Dedifferentiated amniotic fluid mesenchymal stem cell (primary cell): ENCODE measurements around the gene ITGB7.

Experiments used
- DNase-seq: peaks from one replicate; pipeline ENCODE4 v3.0.0-alpha.2; 2016; ENCODE audit errors: extremely low spot score

The ITGB7 gene

DNA sequence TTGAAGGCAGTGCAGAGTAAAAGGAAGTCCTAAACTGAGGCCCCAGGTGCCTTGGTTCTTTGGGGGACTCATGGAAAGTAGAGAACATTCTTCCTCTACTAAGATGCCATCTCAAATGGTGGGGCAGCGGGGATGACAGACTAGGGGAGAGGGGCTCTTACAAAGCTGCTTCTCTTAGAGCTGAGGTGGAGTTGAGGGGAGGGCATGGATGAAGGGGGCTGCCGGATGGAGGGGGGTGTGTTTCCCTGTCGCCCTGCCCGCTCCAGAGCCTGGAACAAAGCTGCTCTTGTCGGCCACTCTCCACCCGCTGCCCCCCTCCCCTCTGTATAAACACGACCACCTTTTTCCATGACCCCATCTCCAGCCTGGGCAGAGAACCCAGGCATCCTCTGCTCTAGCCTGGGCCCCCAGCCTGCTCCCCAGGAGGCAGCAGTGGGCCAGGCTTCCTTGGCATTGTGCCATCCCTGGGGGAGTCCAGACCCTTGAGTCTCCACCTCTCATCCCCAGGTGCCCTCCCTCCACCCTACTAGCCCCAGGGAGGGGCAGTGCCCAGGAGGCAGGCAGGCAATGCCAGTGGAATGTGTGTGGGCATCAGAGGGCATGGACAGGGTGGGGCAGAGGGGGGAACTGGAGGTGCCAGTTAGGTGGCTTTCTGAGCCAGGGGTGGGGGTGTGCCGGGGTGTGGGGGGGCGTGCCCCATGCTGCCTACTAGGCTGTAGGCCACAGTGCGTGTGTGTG is 23.2 kb upstream of the ITGB7 start:
- no peak for DNase-seq

DNA sequence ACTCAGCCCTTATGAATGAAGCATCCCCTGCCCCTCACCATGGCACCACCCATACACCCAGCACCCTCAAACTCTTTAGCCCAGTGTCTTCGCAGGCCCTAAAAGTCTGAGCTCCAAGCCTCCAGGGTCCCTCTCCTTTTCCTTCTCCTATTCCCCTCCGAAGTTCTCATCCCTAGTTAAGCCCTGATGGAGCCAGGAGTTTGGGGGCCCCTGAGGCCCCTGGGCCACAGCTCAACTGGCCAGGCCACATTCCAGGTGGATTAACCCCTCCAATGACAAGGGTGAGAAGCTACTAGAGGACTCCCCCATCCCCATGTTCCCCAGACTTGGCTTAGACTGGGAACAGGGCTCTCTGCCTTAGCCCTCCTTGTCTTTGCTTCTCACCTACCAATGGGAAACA is 22.4 kb upstream of the ITGB7 start:
- no peak for DNase-seq

DNA sequence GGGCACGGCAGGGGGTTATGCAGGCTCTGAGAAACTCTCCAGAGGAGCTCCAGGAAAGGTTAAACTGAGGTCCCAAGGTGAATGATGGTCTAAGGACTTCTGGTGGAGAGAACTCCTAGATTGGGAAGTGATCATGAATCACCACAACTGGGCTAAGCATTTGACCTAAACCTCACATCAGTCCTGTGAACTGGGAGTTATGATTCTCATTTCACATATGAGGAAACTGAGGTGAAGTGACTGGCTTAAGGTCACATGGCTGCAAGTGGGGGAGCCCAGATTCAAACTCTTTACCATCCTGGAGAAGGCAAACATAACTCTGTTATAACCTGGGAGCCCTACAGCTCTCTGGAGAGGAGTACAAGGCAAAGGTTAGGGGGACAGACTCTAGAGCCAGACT is 20.8 kb upstream of the ITGB7 start:
- no peak for DNase-seq

DNA sequence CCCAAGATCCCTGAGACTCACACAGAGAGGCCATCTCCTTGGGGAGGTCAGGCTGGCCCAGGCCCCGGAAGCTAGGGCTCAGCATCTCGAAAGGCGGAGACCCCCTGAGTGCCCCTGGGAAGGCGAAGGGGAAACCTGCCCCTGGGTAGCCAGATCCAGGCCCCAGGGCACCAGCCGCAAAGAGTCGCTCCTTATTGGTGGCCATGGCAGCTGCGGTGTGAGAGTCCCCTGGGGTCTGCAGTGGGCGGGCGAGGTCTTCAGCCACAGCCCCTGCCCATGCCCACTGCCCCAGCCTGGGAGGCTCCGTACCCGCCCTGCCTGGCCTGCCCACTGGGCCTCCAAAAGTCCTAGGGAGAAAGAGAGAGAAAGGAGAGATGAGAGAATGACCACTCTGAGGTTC is 20.3 kb upstream of the ITGB7 start:
- DNase-seq = no peak

DNA sequence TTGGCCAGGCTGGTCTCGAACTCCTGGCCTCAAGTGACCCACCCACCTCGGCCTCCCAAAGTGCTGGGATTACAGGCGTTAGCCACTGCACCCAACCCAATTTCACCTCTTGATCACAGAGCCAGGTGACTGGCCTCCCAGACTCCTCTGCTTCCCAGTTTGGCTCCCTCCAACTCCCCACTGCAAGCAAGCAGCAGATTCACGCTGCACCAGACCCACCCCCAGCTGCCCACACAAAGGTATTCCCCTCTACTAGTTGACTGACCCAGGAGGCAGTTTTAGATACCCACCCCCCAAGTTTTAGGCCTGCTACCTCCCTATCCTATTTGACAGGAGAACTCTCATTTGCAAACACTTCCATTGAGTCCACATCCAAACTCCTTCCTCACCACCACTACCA is 19.8 kb upstream of the ITGB7 start:
- DNase-seq = no peak

DNA sequence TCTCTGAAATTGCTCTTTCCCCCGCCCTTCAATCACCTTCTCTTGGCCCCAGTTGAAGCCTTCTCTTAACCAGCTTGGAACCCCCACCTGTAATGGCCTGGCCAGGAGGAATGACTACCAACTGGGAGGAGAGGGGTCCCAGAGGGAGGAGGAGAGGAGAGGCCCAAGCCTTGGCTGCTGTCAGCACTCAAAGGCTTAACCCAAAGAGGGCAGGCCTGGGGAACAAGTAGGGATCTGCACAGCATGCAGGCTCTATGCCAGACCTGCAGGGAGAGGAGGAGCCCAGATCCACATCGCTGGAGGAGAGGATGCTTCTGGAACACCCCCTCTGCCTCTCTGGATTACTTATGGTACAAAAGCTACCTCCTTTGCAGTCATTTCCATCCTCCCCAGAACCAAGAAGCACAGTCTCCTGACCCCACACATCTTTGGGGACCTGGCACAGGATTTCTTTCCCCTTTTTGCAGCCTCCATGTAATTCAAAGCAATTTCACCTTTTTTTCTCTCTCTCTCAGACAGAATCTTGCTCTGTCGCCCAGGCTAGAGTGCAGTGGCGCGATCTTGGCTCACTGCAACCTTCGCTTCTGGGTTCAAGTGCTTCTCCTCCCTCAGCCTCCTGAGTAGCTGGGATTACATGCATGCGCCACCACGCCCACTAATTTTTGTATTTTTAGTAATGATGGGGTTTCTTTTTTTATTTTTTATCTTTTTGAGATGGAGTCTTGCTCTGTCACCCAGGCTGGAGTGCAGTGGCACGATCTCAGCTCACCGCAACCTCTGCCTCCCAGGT is 18.8 kb upstream of the ITGB7 start:
- no peak for DNase-seq

DNA sequence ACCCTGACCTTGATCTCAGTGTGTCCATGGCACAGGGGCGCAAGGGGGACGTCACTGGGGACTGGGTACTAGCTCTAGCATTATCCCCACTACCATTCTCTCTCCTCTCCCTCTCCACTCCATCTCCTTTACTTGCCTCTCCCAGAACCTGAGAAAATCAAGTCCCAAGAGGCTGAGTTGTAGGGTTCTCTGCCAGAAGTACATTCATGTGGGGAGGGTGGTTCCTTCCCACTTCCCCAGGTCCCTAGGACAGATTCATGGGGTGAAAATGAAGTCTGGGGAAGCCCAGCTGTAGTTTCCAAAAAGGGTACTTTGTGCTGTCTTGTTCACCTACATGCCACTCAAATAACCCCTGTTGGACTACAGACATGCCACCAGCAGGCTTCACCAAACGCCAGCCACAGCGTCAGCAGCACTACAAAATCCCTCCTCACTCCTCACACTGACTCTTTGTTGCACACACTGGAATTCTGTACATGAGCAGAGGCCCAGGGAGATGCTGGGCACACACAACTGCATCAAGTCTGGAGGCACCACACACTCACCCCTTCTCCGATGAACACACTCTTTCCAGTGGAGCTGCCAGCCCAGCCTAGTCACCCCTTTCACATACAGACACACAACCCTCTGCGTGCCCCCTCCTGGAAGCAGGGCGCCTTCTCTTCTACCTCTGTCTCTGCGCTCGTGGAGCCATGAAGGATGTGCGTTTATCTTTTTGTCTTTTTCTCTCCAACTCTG is 18.0 kb upstream of the ITGB7 start:
- no peak for DNase-seq

DNA sequence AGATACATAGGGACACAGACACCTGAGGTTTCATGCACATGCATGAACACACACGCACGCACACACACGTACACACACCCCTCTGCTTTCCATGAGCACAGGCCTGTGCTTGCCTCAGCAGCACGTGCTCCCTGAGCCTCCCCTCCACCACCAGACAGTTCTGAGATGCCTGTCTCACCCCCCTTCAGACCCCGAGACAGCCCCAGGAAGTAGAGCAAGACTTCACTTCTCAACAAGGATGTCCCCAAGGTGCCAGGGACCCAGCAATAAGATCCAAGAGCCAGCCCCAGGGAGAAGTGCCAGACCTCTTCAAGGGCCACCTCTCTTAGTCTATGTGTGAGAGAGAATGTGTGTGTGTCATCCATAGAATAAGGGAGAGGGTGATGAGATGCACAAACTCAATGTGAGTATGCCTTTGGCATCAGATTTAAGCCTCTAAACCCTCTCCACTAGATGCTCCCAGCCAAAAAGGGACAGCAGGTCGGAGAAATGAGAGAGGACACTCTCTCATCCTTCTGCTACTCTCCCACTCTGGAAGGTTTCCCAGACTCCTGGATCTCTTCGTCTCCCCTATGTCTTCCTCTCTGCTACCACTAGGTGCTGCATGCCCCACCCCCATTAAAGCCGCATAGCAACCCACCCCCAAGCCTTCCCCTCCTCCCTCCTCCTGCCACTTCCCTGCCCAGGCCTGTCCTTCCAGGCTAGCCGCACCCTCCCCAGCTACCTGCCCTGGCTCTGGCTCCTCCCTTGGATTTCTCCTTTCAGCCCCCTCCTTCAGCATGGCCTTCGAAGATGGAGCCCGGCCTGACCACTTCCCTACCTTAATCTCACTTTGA is 17.2 kb upstream of the ITGB7 start:
- DNase-seq = no peak

DNA sequence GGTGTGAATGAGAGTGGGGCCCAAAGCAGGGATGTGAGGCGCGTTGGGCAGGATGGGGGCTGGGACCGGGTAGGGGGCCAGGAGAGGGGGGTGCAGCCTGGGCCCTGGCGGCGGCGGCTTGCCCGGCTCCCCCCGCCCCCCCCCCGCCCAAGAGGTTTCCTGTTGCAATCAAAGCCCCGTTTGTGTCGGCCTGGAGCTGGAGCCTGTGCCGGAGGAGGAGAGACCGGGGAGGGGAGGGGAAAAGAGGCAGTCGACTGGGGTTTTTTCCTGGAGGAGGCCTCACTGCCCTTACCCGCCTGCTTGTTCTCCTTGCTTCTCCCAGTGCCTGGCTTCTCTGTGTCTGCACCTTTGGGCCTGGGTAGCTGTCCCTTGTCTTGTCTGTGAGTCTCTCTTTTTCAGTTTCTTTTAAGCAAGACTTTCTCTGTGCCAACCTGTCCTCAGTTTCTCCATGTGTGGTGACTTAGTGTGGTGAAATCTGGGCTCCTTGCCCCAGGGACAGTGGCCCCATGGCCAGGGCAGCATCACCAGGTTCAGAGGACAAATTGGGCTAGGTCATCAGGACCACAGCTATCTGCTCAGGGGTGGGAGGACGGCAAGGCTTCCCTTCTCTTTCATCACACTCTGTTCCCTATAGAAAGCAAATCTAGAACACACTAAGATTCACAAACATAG is 16.5 kb upstream of the ITGB7 start:
- DNase-seq = peak; percentile 52

DNA sequence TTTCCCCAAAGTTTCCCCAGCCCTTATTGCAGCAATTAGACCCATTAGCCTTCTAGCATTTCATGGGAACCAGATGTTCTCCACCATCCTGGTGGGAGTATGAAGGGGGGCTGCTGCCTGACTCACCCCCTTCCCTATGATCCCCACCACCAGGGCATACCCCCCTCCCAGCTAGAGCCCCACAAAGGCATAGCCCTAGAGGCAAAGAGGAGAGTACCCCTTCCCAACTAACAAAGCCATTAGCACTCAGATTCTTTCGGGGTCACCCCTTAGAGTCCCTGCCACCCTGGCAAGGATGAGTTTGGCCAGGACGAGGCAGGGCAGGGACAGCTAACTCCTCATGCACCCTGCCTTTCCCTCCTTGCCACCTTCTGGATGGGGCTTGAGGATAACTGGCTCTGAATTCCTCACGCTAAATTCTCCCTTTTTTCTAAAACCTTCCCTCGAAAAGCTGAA is 15.8 kb upstream of the ITGB7 start:
- DNase-seq = no peak

DNA sequence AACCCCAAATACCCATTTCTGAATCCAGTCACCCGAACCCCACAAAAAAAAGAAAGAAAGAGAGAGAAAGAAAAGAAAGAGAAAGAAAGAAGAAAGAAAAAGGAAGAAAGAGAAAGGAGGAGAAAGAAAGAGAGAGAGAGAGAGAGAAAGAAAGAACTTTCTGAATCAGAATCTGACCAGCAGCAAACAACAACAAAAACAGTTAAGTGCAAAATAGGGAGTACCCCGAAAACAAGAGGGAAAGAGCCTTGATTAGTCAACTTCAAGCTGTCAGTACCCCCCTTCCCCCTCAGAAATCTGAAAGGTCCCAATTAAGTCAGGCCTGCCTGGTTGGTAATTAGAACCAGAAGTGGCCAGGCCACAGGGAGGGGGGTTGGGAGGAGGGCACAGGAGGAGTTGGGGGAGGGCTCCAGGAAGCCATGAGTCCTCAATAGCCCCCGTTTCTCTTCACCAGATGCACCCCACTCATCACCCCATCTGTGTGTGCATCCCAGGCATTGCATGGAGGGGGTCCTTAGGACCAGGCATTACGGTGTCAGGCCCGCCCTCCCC is 15.2 kb upstream of the ITGB7 start:
- DNase-seq = no peak

DNA sequence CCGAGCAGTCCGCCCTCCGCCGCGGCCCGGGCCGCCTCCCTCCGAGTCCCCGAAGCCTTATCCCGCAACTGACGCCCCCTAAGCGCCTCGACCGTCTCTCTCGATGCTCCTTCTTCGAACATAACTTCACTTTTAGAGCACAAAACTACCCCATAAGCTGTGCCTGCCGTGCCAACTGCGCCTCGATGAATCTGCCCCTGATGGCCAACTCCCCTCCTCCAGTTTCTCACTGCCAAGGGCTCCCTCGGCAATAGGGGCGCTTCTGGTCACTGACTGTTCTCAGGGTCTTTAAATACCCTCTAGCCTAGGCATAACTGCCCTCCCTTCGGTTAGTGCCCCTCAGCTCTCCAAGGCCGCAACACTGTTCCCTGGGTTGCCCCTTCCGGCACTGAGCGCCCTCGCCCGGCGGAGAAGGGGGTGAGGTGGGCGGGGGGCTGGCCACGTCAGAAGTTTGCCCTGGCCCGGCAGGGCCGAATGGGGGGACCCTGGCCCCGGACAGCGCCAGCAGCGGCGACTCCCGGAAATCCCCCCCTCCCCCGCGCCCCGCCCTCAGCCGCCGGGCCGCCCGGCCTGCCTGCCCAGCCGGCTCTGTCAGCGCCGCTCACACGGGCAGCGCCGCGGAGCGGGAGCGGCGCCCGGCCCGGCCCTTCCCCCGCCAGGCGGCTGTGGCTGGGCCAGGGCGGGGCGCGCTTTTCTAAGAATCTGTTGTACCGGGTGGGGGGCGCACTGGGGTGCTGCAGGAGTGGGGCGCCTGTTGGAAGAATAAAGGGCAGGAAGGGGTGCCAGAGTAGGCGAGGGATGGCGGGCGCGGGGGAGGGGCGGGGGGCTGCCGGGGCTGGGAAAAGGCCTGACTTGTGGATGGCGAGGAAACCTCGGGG is 14.4 kb upstream of the ITGB7 start:
- DNase-seq = no peak

DNA sequence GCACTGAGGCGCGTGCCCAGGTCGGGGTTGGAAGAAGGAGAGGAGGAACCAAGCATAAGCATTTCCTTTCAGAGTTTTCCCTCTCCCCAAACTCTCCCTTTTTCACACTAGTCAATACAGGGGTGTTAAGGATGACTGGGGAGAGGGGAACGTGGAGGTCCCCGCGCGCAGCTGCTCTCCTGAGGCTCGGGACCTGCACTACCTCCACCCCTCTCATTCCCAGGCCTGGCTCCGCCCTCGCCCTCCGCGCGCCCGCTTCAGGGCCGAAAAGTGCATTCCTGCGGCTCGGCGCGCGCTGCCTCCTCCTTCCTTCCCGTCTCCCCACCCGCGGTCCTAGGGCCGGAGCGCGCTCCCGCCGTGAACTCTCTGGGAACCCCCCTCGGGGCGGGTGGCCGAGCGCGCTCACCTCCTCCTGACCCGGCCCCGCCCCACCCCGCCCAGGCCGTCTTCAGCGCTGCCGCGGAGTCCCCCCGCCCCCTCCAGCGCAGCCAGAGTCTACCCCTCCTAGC is 13.7 kb upstream of the ITGB7 start:
- DNase-seq = peak; percentile 86

DNA sequence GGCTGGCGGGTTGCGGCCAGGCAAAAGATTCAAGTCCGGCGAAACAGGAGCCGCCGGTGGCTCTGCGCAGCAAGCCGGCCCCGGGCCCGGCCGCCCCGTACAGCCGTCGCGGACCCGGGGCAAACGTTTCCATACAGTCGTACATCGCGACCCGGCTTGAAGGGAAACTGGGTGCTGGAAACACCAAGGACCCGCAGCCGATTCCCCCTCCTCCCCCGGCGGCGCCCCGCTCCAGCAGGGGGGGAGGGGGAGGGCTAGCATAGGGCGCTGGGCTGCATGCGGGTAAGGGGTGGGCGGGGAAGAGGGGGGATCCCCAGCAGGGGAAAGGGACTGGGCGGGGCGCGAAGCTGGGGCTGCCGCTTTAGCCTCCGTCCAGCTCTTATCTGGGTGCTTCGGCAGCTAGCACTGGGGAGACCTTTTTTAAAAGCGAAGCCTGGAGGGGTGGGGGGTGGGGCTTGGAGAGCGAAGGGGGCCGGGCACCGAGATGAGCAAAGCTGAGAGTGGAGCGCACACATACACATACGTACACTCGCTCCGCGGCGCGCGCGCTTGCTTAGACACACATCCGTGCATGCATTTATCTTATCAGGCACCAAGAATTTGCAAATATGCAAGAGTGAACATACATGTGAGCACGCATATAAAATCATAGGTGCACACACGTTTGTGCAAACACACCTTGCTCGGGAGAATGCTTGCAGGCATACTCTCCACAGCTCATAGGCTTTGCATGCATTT is 13.1 kb upstream of the ITGB7 start:
- peak; percentile 45 for DNase-seq

DNA sequence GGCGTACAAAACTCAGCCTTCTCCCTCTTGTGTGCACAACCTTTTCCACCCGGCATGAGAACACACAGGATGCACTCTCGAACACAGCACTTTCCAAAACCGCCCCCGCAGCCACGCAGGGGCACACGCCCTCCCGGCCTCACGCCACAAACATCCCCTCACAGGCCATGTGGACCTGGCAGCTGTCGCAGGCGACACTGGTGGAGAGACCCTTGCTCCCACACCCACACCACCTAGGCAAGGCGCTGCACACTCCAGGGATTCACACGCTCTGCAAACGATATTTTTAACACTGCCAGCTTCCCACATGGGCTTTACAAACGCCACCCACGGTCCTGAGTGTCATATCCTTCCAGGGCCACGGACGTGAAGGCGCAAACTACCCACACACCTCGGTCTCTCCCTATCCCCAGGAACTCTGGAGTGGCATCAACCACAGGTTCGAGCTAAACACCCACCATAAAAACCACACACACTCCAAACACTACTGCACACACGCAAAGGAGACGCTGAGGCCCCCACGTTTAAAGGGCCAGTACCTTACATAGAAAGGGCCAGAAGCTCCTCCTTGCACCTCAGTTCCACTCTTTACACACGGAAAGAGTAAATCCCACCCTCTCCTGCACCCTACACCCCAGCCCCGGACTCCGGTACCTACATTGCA is 12.4 kb upstream of the ITGB7 start:
- DNase-seq = peak; percentile 42

DNA sequence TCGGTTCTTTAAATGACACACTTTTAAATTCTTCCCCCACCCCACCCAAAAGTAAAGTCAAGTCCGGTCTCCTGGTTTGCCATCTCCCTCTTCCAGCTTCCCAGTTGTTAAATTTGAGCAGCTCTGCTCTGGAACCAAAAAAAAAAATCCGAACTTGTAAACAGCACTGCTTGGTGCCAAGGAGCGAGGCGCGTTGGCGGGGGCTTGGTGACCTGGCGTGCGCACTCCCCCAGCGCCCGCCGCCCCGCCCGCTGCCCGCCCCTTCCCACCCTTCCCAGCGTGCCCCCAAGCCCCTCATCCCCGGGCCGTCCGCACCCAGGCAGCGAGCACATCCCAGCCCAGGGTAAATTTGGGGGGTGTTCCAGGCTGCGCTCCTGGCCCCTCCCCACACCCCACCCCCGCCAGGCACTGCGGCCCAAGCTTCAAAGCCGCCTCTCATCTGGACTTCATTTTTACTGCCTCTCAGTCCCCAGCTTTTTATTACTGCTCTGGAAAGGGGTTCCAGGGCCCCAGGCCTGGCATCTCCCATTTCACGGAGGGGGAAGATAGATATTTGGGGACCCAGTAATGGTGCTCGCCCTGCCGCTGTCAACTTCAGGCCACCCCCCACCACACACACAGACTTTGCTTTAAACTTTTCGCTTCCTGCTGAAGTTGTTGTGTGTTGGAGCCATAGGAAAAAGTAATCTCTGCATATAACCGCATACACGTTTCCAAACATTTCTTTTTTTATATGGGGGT is 11.7 kb upstream of the ITGB7 start:
- peak; percentile 47 for DNase-seq

DNA sequence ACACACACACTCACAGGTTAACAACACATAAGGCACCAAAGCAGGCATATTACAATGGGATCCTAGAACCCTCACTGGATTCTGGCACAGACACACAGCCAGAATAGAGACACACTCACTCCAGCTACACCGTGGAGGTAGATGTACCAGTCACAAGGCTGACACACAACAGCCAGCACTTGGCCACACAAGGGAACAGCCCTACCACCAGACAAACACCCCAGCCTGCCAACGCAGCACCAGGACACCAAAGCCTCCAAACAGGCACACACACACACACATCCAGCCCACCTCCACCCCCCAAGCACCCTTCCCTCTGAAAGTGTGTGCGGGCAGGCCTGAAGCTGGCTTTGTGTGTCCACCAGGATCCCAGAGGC is 10.9 kb upstream of the ITGB7 start:
- DNase-seq = no peak
